HG02884 (cell line): ENCODE data around the gene CACNA1I.

Experiments used
- ATAC-seq: cut with Tn5 transposase; IDR thresholded peaks from one replicate; pipeline ENCODE4 v1.9.1; 2021; ENCODE audit warnings: mild to moderate bottlenecking, moderate library complexity; ENCODE audit not compliant: unreplicated experiment

CACNA1I gene

DNA sequence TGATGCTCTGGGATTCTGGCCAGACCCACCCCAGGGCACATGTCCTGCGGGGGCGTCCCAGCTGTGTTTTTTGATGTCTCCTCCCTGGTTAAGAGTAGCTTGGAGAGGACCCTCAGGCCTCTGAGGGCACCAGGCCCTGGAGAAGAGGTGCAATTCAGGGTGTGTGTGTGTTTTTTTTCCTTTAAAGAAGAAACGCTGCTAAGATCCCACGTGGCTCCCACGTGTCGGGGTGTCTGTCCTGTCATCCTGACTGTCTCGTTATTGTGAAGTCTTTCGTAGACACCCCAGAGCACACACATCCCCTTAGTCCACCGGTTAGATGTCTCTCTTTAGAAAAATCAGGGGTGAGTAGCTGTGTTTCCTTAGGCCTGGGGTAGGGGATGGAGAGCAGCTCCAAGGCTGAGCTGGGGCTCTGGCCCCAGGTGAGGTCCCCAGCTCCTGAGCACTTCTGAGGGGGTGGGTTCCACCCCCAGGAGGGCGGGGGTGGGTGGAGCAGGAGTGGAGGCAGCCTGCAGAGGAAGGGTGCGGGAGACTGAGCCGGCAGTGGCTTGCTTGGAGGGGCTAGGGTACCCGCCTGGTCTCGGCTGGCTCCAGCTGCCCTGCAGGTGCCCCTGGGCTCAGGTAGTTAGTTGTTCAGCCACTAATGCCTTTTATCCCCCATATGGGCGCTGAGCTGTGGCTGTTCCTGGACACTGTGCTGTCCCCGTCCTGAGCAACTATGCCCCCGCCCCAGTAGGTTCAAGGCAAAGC, 116.4 kb downstream of the CACNA1I start:
- no peak for ATAC-seq

DNA sequence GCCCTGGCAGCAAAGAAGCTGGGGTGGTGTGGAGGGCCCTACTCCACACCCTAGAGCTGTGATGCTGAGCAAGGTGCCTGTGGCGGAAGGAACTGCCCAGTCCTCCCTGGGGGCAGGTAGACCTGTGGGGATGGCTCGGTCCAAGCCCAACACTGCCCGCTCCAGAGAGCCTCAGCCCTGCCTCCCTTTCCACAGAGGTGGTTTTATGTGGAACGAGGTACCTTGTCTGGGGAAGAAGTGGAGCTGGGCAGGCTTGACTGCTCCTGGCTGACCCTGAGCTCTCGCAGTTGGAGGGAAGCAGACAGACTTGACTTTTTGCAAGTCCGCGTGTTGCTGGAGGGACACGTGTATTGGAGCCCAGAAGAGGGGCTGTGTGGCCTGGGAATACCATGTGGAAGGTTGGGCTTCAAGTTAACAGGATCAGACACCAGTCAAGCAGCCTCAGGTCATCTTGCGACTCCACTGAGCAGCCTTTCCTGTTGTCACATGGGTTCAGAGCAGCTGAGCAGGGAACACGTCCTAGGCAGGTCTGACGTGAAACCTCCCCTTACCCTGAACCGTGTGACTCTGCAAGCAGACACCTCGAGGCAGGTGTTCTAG, 117.7 kb downstream of the CACNA1I start:
- ATAC-seq = no peak

DNA sequence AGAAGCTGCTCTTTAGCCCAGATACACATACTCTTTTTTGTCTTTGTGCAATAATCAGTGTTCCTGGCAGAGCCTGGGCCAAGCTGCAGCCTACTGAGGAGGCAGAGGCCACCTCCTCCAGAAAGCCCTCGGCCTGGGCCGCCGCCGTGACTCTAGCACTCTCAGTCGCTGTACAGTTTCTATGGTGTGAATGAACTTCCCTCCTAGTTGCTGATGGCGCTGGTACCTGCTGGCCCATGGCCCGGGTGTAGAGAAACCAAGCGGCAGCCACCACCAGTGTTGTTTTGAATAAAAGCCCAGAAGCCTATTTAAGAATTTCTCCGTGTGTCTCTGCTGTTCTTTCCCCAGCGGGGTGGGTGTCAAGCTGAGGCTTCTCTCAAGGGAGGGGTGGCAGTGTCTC, 118.9 kb downstream of the CACNA1I start:
- ATAC-seq = no peak

DNA sequence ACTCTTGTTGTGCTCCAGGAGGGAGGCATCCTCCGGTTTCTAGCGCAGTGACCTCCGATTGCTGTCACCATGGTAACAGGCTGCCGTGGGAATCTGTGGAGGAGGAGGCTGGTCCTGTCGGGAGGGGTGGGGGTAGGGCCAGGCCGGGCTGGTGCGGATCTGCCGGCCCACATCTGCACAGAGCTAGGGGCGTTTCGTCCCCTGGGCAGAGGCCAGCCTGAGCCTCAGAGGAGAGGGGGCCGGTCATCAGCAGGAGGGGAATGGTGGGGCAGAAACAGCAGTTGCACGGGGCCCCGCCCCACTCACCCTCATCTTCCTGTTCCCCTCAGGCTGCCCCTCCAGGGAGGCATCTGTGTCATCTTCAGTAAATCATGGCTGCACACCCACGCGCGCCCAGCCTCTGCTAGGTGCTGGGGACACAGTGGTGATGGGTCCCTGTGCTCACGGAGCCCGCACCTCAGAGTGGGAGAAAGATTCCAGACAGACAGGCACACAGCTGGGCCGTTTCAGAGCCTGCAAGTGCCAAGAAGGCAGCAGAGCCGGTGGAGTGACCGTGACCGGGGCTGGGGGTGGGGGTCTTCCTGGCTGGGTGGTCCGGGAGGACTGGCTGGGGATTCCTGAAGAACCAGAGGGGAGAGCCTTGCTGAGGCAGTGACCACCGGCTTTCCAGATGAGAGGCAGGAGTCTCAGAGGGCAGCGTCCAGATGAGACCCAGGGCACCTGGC, 120.5 kb downstream of the CACNA1I start:
- no peak for ATAC-seq

DNA sequence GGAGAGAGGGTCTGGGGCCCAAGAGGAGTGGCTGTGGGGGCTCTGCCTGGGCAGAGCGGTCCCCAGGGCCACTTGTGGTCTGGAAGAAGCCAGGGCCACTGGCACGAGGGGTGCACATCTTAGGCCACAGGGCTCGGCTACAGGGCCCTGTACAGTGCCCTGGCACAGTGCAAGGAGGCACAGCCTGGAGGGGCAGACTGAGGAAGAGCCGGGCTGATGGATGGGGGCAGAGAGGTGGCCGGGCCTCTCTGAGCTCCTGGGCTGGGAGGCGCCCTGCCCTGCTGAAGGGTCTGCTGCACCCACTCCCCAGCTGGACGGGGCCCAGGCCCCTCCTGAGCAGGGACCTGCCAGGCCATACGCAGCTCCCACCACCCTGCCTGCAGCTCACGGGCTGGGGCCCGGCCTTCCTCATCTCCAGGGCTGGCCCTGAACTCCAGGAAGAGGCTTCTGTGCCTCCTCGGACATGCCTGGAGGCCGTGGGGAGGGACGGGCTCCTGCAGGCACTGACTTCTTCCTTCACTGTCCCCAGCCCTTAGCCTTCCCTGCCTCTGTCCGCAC, 123.5 kb downstream of the CACNA1I start:
- ATAC-seq = no peak

DNA sequence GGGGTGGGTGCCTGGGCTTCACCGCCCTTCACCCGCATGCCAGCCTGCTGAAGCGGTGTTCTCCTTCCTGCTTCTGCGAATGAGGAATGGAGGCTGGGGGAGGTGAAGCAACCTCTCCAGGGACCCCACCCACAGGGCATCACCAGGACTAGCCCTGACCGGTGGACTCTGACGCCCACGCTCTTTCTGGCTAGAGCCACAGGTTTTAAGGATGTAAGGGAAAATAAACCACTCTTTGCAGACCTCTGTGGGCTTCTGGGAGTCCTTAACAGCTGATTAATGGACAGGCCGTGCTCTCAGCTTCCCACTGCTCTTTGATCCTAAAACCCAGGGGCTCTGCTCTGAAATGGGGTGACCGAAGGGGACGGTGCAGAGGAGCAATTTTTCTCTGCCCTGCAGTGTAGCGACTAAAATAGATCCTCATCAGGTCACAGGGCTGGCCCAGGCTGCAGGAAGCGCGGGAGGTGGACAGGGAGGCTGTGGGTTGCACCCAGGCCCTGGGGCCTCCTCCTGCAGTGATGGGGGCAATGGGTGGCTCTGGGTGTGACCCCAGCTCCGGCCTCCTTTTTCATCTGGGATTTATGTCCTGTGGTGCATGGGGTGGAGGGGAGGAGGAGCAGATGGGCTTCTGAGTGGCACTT, 127.4 kb downstream of the CACNA1I start:
- no peak for ATAC-seq

DNA sequence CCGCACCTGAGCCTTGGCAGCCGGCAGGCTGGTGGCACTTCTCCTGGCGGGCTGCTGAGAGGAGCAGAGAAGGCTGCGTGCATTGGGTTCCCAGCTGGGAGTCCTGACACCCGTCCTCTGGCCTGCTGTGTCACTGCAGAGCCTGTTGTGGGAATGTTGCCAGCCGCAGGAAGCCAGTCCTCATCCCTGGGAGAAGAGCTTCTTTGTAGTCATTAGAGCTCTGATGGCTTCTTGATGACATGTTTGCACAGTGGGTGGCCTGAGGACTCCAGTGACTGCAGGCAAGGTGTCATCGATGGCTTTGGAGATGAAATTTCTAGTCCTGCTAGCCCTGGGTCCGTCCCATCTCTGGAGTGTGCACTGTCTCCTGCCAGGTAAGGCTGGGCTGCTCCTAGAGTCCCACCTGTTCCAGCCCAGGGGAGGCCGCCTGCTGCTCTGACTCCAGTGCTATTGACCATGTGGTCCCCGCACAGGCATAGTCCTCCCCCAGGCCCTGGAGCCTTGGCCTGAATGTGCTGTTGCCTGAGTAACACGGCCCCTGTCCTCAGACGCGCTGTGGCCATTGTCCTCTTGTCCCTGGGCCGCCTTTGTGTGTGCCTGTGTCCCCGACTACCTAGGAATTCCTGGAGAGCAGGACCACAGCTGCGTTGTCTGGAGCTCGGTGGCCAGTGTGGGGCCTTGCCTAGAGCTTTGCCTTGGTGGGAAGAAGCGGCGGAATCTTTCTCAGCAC, 129.2 kb downstream of the CACNA1I start:
- ATAC-seq = no peak

DNA sequence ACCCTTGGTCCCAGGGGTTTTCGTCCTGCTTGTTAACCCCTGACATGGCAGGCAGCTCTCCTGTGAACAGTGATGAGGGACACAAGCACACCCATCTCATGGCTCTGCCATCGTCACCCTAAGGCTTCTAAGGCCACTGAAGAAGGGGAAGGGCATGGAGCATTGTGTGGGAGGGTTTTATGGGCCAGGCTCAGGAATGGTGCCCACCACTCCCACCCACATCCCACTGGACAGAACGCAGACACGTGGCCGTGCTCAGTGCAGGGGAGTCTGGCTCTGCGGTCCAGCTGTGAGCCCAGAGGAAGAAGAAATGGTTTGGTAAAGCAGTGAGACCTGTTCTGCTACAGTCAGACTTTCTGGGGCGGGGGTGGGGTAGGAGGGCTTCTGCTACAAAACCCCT, 130.0 kb downstream of the CACNA1I start:
- no peak for ATAC-seq

DNA sequence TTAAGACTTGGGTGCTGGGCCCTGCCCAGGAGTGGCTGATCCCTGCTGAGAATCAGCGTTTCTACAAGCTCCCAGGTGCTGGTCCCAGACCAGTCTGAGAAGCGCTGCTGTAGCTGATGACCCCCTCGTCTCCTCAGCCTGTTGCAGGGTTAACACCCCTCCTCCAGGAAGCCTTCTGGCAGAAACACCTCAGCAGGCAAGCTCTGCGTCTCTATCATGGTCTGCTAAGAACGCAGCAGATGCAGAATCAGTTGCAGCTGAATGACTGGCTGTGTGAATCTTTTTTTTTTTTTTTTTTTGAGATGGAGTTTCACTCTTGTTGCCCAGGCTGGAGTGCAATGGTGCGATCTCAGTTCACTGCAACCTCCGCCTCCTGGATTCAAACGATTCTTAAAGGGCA, 132.5 kb downstream of the CACNA1I start:
- ATAC-seq = no peak

DNA sequence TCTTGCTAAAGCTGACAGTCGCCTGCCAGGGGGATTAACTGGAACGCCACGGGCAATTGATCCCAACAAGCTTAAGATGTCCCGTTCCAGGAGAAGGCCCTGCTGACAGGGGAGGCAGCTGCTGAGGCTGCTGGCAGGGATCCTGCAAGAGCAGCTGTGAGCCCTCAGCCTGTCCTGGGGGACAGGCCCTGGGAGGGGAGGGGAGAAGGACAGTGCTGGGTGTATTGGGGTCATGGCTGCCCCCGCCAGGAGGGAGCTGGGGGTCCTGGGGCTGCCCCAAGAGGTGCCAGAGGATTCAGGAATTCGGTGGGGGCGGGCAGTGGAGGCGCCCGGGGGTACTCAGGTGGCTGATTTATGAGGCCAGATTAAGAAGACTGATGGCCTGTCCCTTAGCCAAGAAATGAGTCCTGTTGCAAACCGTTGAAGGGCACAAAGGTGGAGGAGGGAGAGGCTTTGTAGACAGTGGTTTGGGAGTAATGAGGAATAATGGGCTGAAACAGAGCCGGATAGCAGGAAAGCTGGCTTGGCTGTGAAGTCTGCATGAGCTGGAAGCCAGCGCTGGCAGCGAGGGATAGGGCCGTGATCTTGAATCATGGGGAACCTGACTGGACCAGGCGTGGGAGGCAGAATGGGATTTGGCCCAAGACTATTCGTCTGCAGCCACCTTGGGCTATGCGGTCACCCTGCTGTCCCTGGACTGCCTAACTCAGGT, 133.5 kb downstream of the CACNA1I start:
- no peak for ATAC-seq

DNA sequence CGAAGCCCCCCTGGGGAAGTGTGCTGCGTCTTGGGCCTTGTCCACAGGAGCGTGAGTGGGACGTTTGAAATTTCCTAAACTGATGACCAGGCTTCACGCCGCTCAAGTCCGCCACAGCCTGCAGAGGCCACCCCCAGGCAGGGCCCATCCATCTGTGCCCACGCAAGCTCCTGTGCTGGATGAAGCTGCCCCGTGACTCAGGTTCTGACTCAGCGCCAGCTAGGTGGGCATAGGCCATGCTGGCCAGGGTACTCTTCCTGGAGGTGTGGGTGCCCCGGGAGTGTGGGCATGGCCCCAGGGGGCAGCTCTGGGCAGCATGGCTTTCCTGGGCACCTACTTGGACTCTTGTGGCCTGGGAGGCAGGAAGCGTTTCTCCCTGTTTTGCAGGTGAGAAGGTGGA, 134.8 kb downstream of the CACNA1I start:
- no peak for ATAC-seq

DNA sequence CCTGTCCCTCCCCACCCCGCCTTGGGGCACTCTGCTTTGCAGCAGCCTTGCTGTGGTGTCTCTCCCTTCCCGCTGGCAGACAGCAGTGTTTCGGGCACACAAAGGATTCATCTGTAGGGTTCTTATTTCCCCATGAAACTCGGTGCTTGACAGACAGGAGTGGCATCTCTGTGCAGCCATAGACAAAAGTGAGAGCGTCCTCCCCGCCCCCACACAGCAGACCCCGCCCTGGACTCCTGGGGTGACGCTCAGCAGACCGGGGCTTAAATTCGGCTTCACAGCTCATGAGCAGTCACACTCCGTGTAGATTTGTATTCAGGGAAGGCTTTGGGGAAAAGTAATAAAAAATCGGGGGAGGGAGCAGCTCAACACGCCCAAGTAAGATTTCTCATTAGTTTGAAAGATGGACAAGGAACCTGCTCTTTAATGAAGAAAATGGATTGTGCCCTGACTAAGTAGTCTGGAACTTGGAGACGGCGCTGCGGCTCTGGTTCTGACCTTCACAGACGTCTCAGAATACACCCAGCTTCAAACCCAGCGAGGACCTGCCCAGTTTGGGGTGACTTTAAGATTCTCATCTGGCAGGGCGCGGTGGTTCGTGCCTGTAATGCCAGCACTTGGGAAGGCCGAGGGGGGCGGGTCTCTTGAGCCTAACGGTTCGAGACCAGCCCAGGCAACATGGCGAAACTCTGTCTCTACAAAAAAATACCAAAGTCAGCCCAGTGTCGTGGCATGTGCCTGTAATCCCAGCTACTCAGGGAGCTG, 136.0 kb downstream of the CACNA1I start:
- ATAC-seq = no peak

DNA sequence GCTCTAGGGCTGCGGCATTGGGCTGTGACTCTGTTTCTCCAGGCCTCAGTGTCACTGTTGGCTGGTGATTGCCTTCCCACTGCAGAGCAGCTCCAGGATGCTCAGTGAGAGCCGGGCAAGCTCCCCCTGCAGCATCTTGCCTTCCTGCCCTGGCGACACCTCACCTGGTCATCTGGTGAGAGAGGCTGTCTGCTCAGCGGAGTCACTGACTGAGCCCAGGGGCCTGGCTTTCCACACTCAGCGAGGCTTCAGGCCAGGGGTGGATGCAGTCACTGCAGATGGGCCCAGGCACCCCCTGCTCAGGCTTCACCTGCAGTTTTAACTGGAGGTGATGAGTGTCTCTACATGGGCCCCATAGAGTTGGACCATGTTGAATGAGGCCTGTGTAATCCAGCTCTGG, 136.8 kb downstream of the CACNA1I start:
- ATAC-seq = no peak

DNA sequence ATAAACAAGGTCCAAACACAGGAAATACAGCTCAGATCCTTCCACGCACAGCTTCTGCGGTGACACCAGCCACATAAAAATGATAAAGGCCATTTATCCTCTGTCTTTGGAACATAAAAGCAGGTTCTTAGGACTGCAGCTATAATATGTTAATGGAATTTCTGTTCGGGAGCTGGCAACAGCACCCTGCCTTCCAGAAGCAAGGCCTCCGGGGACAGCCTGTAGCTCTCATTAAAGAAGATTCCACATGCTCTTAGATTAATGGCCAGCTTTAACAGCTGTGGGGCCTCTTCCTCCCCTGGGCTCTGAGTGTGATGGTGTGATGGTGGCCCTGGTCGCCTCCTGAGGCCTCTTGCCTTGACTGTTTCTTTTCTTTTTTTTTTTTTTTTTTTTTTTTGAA, 137.3 kb downstream of the CACNA1I start:
- no peak for ATAC-seq

DNA sequence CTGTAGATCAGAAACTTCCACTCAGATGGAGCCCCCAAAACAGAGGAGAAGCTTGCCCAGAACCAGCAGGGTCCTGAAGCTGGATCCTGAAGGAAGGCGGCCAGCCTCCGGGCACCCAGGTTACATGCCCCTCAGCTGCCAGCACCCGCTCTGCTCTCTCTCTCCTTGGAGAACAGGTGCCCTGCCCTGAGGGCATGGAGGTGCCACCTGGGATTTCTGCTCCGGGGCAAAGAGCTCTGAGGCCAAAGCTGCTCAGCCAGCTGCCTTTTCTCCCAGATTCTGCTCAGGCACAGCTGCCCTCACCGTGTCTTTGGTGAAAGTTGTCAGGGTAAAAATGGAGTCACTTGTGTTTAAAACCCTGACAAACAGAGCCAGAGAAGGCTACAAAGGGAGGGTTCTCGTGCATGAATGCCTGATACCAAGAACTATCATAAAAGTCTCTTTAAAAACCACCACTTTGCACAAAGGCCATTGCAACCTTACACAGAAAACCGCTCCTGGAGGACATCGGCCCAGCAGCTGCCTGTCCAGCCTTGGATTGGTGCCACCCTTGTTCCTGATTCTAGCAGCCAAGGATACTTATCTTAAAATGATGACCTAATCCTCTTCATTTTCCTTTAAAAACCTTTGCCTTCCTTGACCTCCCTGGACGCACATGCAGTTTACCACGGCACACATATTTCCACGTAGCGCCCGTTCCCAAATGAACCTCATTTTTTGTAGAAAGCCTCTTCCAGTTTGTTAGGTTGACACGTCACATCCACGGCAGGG, 140.0 kb downstream of the CACNA1I start:
- ATAC-seq = no peak

DNA sequence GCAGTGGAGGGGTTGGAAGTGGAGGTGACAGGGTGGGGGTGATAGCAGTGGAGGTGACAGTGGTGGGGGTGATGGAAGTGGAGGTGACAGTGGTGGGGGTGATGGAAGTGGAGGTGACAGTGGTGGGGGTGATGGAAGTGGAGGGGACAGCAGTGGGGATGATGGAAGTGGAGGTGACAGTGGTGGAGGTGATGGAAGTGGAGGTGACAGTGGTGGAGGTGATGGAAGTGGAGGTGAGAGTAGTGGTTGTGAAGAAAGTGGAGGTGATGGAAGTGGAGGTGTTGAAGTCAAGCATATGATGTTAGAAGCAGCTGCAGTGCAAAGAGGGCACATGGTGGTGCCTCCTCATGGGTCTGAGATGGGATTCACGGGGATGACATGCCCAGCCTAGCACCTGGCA, 141.5 kb downstream of the CACNA1I start:
- ATAC-seq = no peak

DNA sequence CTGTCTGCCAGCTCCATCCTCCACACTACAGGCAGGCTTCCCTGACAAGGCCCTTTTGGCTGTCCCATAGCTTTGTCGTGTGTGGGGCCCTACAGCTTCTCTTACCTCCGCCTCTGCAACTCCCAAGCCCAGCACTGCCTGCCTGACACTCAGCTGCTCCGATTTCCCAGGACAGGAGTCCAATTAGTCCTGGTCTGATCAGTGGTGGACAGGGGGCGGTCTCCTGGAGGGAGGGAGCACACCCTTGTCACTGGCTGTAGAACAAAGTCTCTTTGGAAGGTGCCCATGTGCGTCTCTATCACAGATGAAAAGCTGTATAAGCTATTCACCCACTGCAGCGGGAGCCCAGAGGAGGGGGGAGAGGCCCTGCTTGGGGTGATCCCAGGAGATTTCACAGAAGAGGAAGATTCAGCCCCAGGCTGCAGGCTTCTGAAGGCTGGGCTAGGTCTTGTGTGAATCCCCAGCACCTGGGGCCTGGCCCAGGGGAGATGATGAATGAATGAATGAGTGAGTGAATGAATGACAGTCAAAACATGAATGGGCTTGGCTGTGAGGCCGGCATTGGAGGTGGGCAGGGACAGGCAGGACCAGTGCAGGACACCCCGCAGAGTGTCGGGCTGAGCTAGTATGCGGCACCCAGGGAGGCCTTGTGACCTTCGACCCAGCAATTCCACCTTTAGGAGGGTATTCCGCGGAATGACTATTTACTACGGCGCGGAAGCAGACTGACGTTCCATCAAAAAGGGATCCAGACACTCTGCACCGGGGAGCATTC, 142.4 kb downstream of the CACNA1I start:
- ATAC-seq = no peak

DNA sequence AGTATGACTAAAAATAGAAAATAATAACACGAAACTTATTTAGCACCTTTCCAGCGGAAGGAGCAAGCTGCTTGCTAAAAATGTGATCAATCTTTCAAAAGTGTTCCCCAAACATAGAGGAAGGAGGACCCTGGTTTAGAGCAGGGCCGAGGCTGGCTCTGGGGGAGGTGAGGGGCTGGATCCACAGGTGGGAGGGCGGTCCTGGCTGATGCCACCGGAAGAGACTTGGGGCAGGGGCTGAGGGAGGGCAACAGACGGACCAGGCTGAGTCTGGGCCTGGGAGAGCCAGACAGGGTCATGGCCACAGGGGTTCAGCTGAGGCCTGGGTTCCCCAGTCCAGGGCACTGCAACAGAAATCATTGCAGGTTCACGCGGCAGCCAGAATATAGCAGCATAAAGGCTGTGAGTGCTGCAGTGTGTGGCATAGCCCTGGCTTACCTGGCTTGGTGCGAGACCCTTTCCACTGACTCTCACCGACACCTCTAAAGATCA, 143.3 kb downstream of the CACNA1I start:
- ATAC-seq = no peak
